ENCODE measurements around the gene E2F1. TPM values are rescaled to one million over a fixed set of nuclear protein-coding genes. Genes with fewer than 3 reads are reported as not detected.

Gene E2F1
- total RNA-seq, 3 donors from 2014 or later (not counting 1 experiment from before 2014, with no cell fraction given), result 4.6 to 5.6 (median 4.7) TPM

- Histone ChIP-seq H3K9me3 (ENCODE audit: control insufficient read depth, insufficient read depth, low read length) (no peaks in the 10 kb centered on the region), H3K4me1 (ENCODE audit: control insufficient read depth, insufficient read depth, low read length) (peaks cover 36% of the 10 kb centered on the region), H3K27ac (ENCODE audit: low read length) (no peak overlapping the region), H3K36me3 (ENCODE audit: control insufficient read depth, insufficient read depth, low read length) (no peaks in the 10 kb centered on the region), H3K4me3 (ENCODE audit: low read length) (no peak overlapping the region), H3K27me3 (ENCODE audit: control insufficient read depth, insufficient read depth, low read length) (no peaks in the 10 kb centered on the region)
- Mint-ChIP-seq H3K4me3 (peak overlapping the region; percentile 80), H3K36me3 (no peaks in the 10 kb centered on the region), H3K27ac (peak overlapping the region in 1 of 2 donors; percentile 87), H3K4me1 (peaks cover 6 to 34% of the 10 kb centered on the region in 2 donors), H3K27me3 (ENCODE audit: low read depth in 2 of 2) (no peaks in the 10 kb centered on the region), H3K9me3 (no peaks in the 10 kb centered on the region)
- intact Hi-C loops (cut with micrococcal nuclease), result no loop called here
- no peak for ATAC-seq
- TF ChIP-seq CTCF (IDR thresholded peaks at IDR 0.05), result no peak
- DNase-seq, result no peak
- WGBS (ENCODE audit: insufficient coverage), result 82% methylated on average over 17 of the region's 17 CpGs
These were observed 13.6 kb downstream of the E2F1 start for GRCh38 chr20:33672426-33673113.

- no peaks in the 10 kb centered on the region for H3K27me3 ChIP-seq (ENCODE audit: control insufficient read depth, insufficient read depth, low read length)
- H3K9me3 ChIP-seq (ENCODE audit: control insufficient read depth, insufficient read depth, low read length), result no peaks in the 10 kb centered on the region
- no peaks in the 10 kb centered on the region for H3K36me3 Mint-ChIP-seq
- TF ChIP-seq CTCF (IDR thresholded peaks at IDR 0.05), result no peak
- no peaks in the 10 kb centered on the region for H3K9me3 Mint-ChIP-seq
- no peak overlapping the region for H3K27ac Mint-ChIP-seq
- intact Hi-C loops (cut with micrococcal nuclease), result no loop called here
- WGBS (ENCODE audit: insufficient coverage), result 89% methylated on average over 8 of the region's 8 CpGs
- peaks cover 7 to 39% of the 10 kb centered on the region in 2 donors for H3K4me1 Mint-ChIP-seq
- peaks cover 38% of the 10 kb centered on the region for H3K4me1 ChIP-seq (ENCODE audit: control insufficient read depth, insufficient read depth, low read length)
- ATAC-seq, result no peak
- H3K4me3 Mint-ChIP-seq, result no peak overlapping the region
- no peak overlapping the region for H3K27ac ChIP-seq (ENCODE audit: low read length)
- no peak for DNase-seq
- H3K36me3 ChIP-seq (ENCODE audit: control insufficient read depth, insufficient read depth, low read length), result no peaks in the 10 kb centered on the region
- no peaks in the 10 kb centered on the region for H3K27me3 Mint-ChIP-seq (ENCODE audit: low read depth in 2 of 2)
- no peak overlapping the region for H3K4me3 ChIP-seq (ENCODE audit: low read length)
These were observed 14.5 kb downstream of the E2F1 start for GRCh38 chr20:33671573-33672288.

GRCh38 chr20:33670715-33671499 is 15.3 kb downstream of the E2F1 start:
- Mint-ChIP-seq H3K4me1 (peaks cover 14 to 44% of the 10 kb centered on the region in 2 donors), H3K27ac (no peak overlapping the region), H3K9me3 (no peaks in the 10 kb centered on the region), H3K36me3 (no peaks in the 10 kb centered on the region), H3K4me3 (no peak overlapping the region), H3K27me3 (ENCODE audit: low read depth in 2 of 2) (no peaks in the 10 kb centered on the region)
- Histone ChIP-seq H3K27me3 (ENCODE audit: control insufficient read depth, insufficient read depth, low read length) (no peaks in the 10 kb centered on the region), H3K27ac (ENCODE audit: low read length) (no peak overlapping the region), H3K4me3 (ENCODE audit: low read length) (no peak overlapping the region), H3K4me1 (ENCODE audit: control insufficient read depth, insufficient read depth, low read length) (peaks cover 46% of the 10 kb centered on the region), H3K9me3 (ENCODE audit: control insufficient read depth, insufficient read depth, low read length) (no peaks in the 10 kb centered on the region), H3K36me3 (ENCODE audit: control insufficient read depth, insufficient read depth, low read length) (no peaks in the 10 kb centered on the region)
- no peak for TF ChIP-seq CTCF (IDR thresholded peaks at IDR 0.05)
- no peak for ATAC-seq
- DNase-seq, result no peak
- 98% methylated on average over 6 of the region's 6 CpGs for WGBS (ENCODE audit: insufficient coverage)
- intact Hi-C loops (cut with micrococcal nuclease), result no loop called here

Data from natural killer cell (primary cell).